NCI-H2227 (cell line): Measurements from ENCODE around the gene SLC22A8.
"Not testable (repeated sequence)": the region's sequence is repeated elsewhere in the genome, so short reads cannot be mapped to it uniquely, and the experiment has no call there.

Experiments used
- DNase-seq: peaks from one replicate; lab custom pipeline; 2025; ENCODE audit not compliant: unreplicated experiment; lab: John Stamatoyannopoulos, UW

SLC22A8 gene

GRCh38 chr11:62988276-62988675, 27.4 kb downstream of the SLC22A8 start:
- DNase-seq = no peak

- no peak for DNase-seq
Observed at GRCh38 chr11:62985041-62985750, 30.4 kb downstream of the SLC22A8 start.

GRCh38 chr11:62984451-62984991, 31.1 kb downstream of the SLC22A8 start, which contains the start of gene SLC22A6:
Gene SLC22A6, minus strand, starts transcription at chr11:62984967. Its CDS starts 277 bp downstream, at chr11:62984690.
- DNase-seq = no peak

DNA sequence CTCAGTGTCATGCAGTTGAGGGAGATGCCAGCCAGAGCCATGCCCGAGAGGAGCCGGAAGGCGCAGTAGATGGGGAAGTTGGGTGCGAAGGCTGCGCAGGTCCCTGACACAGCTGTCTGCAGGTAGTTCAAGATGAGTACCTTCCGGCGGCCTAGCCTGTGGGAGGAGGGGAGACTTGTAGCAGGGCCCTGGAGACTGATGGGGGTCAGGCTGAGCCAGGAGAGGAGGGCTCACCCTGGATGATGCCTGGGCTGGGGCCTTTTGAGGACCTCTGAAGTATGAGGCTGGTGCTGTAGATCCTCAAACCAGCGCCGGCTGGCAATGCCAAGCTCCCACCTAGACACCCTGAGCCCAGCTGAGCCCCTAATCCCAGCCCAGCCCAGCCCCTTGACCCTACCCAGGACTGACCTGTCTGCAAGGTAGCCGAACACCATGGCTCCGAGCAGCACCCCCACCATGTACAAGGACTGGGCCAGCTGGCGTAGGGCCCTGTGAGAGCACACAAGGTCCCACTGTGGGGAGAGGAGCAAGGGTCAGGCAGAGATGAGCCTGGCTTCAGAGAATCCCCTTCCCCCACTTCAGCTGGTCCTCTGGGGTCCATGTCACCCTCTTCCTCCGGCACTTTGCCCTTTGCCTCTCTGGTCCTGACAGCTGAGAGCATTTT, 32.0 kb downstream of the SLC22A8 start:
- DNase-seq = no peak

- DNase-seq = no peak
Observed at GRCh38 chr11:62981743-62982142, 33.9 kb downstream of the SLC22A8 start.

- DNase-seq = no peak
Observed at GRCh38 chr11:62980133-62980760, 35.4 kb downstream of the SLC22A8 start.

GRCh38 chr11:62976109-62976508, 39.5 kb downstream of the SLC22A8 start:
- DNase-seq = no peak

DNA sequence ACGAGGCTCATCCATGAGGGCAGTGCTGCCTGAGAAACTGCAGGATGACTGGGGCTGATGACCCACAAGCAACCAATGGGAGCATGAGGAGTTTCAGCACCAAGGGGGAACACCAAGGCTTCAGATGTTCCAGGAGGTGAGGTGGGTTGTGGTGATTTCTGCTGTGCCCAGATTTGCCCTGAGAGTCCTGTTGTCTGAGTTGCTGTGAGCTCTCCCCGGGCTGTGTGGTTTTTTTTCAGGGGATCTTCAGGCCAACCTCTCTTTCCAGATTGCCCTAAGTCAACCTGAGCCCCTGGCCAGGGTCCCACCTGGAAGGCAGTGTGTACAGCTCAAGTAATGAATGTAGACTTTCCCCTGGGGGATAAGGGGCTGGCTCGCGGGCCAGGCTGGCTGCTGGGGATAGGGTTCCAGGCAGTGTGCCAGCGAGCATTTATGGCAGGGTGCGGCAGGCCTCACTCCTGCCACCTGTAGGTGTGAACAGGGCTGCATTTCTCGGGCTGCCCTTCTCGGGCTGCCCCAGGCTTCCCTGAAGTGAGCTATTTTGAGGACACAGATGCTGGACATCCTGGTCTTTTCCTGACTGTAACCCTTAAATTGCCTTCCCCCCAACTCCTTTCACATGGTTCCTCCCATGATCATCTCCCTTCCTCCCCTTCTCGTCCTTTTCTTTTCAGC, 40.7 kb downstream of the SLC22A8 start:
- peak; percentile 68 for DNase-seq

GRCh38 chr11:62965574-62965973, 50.1 kb downstream of the SLC22A8 start:
- no peak for DNase-seq

DNA sequence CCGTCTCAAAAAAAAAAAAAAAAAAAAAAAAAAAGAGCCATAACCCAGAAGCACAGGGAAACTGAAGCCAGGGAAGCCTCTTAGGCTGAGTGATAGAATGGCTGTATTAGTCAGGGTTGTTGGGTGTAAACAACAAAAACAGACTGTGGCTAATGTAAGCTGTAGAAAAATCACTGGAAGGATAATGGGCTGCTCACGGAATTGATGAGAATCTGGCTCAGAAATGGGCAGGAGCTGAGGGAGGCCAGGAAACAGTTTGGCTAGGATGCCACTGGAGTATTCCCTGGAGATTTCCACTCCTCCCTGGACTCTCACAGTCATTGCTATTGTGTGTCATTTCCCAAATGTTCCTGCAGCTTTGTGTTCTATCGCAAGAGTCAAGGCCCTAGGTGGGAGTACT, 53.2 kb downstream of the SLC22A8 start:
- no peak for DNase-seq

GRCh38 chr11:62961017-62961570, 54.5 kb downstream of the SLC22A8 start:
- DNase-seq = no peak

DNA sequence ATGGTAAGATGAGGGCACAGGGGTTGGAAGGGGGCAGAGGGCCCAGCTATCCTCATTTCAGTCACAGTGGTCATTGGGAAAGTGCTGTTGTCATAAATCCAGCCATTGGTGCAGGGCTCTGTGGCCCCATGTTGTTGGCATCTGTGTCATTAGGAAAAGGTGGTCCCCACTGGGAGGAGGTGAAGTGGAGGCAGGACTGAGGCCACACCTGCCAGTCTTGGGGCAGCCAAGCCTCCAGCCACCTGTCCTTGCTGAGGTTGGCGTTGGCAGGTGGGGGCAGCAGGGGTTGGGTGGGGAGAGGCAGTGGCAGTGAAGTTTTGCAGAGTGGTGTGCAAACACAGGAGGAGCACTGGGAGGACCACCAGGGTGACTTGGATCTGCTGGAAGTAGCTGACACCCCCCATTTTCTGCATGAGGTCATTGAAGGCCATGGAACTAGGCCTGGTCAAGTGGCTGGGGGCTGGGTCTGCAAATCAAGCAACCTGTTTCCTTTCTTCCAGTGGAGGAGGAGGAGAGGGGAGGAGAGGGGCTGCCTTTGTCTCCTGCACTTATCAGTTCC, 56.1 kb downstream of the SLC22A8 start:
- DNase-seq = no peak

DNA sequence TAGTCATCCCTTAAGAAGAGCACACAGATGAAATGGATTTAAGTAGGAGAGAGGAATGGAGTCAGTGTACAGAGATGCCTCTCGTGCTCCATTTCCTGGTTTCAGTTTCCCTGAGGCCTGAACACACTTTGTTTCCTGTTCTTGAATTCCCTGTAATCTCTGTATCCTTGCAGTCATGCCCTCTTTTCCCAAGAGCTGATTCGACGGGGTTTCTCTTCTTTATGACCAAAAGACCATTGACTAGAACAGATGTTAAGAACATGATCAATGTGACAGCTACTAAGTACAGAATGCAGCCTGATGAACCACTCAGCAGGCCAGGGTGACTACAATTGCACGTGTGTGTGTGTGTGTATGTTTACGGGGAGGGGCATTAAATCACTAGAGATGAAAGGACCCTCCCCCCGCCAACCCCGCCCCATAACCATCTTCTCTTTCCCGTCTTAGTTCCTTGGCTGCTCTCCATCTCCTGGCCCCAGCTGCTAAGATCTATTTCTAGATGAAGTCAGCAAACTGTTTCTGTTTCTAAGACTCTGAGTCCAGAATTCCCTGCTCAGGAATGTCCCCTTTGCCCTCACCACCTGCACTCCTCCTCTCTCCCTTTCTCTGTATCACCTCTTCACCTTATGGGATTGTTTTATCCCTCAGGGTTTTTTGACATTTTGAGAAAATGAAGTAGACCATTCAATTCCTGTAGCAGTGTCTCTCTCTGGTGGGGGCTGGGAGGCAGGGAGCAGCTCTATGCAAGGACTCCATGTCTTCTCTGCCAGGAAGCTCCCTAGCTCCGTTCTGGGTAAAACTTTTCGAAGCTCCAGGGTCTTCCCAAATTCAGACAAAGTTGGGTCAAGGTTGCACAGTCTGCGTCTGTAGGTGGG, 56.9 kb downstream of the SLC22A8 start:
- DNase-seq = peak; percentile 82

DNA sequence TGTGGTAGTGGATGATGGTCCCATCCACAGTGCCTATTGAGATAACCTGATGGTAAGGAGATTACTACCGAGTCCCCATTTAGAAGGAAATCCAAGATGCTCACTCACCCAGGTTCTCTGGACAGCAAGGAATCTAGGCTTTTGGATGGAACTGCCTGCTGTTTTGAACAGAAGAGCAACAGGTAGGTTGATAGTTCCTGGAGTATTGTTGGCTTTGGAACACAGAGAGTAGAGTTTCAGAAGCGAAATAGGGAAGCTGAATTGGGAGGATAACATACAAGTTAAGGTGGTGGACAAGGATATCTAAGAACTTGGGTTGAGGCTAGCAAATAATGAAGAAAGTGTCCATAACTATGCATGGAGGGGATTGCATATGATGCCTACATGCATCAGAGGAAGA, 58.5 kb downstream of the SLC22A8 start:
- no peak for DNase-seq

DNA sequence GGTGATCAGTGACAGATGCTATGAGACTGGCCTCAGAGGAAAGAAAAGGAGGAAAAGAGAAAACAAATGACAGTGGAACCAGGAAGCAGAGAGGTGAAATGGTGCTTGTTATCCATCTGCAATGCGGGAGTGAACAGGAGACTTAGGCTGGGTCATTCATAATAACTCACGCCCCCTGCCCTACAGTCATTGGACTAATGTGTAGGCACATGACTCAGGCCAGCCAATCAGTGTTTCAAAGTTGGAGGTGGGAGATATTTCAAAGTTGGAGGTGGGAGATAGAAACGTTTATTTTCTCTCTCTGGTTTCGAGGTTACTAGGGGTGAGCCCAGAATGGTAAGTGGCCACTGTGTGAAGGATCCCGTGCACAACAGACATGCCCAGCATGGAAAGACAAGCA, 61.2 kb downstream of the SLC22A8 start:
- DNase-seq = no peak

- DNase-seq = no peak
Observed at GRCh38 chr11:62953811-62954210, 61.8 kb downstream of the SLC22A8 start.

DNA sequence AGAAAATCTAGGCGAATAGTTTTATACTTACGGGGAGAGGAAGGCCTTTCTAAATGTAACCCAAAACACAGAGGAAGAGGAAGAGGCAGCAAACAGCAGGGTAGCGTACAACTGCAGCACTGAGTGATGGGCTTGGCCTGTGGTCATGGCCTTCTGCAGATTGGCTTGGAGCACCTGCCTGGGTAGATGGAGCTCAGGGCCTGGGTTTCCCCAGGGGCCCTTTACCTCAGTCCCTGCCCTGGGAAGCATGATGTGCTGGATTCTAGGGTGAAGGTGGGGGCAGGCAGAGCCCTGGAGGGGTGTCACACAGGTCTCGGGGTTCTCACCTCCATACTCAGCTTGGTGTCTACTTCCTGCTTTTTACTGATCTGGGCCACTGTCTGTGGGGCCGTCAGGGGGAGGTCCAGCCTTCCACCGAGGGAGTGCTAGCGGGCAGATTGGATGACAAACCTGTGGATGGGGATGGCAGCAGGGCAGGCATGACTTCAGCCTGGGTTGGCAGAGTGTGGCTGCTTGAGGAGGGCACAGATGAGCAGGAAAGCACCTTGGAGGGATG, 66.8 kb downstream of the SLC22A8 start:
- DNase-seq = no peak

DNA sequence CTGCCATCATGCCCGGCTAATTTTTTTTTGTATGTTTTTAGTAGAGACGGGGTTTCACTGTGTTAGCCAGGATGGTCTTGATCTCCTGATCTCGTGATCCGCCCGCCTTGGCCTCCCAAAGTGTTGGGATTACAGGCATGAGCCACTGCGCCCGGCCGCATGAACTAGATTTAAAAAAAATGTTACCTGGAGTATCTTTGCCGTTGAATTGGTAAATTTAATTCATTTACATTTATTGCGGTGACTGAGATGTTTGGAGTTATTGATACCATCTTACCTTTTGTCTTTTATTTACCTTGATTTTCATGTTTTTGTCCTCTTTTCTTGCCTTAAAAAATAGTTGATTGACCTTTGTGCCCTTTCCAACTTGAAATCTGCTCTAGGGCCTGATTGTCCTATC, 70.1 kb downstream of the SLC22A8 start:
- DNase-seq = not testable (repeated sequence)
